ENCODE data around the gene L1CAM. TPM values are rescaled to one million over a fixed set of nuclear protein-coding genes. Genes with fewer than 3 reads are reported as not detected.

L1CAM gene
- total and polyA plus RNA-seq, 2 of the 8 experiments (the other 6 are each of a cell fraction or from before 2014, with no cell fraction given), result 11.0 to 43.0 TPM

- H2BK5ac ChIP-seq (ENCODE audit: low read depth, low read length), result no peak overlapping the region
- H3K4ac ChIP-seq (replicated peaks; ENCODE audit: insufficient read length, low read depth, low read length), result no peak overlapping the region
- no peak overlapping the region for H4K91ac ChIP-seq (replicated peaks; ENCODE audit: insufficient read length, low read length)
- 86% methylated on average over 12 of the region's 22 CpGs; no CpG with 5 or more reads in 1 of the 2 experiments for WGBS, 2 experiments (ENCODE audit: extremely low coverage in 1 of 2, insufficient coverage in 1 of 2, insufficient read length in 1 of 2, insufficient replicate concordance in 2 of 2, low coverage in 1 of 2, low lambda C conversion rate in 2 of 2, missing lambda C conversion rate in 1 of 2)
- H2AK5ac ChIP-seq (ENCODE audit: low read depth, low read length), result no peak overlapping the region
- H3K14ac ChIP-seq (ENCODE audit: insufficient read length), result no peak overlapping the region
- peak overlapping the region in 1 of 2 experiments; percentile 14; a peak in 1 of 4 replicates for H3K4me2 ChIP-seq (ENCODE audit: insufficient read depth in 1 of 2, low read depth in 2 of 2, low read length in 2 of 2)
- DNase-seq (ENCODE audit: low read depth in 1 of 2, low spot score in 2 of 2), result no peak
- no peaks in the 10 kb centered on the region for H3K9me3 ChIP-seq (ENCODE audit: insufficient read depth in 2 of 2, low read depth in 1 of 2, low read length in 1 of 2)
- no peak overlapping the region for H2BK12ac ChIP-seq (ENCODE audit: low read depth, low read length)
- no peak overlapping the region; the same call in 1 of the 2 replicates for H3K18ac ChIP-seq (ENCODE audit: extremely low read depth, low read length)
- H4K5ac ChIP-seq (ENCODE audit: insufficient read length, low read depth, low read length), result no peak overlapping the region
- H4K8ac ChIP-seq (ENCODE audit: extremely low read depth, insufficient read depth, low read length), result no peak overlapping the region
- H2BK20ac ChIP-seq (ENCODE audit: low read length), result no peak overlapping the region
- peaks cover 0 to 9% (median under 1%) of the 10 kb centered on the region in 4 experiments; a peak in 1 of 8 replicates for H3K36me3 ChIP-seq (ENCODE audit: control insufficient read depth in 2 of 4, insufficient read depth in 4 of 4, low read length in 3 of 4)
- H2BK120ac ChIP-seq (replicated peaks; ENCODE audit: low read depth, low read length), result no peak overlapping the region
- H3K4me3 ChIP-seq (ENCODE audit: extremely low read depth in 1 of 4, insufficient read depth in 2 of 4, low read depth in 3 of 4, low read length in 4 of 4), result no peak overlapping the region
- no peak for FAIRE-seq
- no peak overlapping the region for H3K9ac ChIP-seq (replicated peaks in 1 of 4; ENCODE audit: extremely low read depth in 1 of 4, low read depth in 3 of 4, low read length in 3 of 4)
- H3K23me2 ChIP-seq (ENCODE audit: low read depth, low read length), result no peaks in the 10 kb centered on the region
- POLR2A ChIA-PET (ENCODE audit: partially characterized antibody), result interaction anchor here (0.8 to 1.5 kb wide), 6 partner anchors 11 to 68 kb away, joined by 3 to 4 read pairs (median 3); partner anchors contain the start of genes IDH3G, L1CAM and SSR4
- H3K79me1 ChIP-seq (ENCODE audit: low read depth, low read length), result no peaks in the 10 kb centered on the region
- no peak overlapping the region for H3K23ac ChIP-seq (ENCODE audit: insufficient read length)
- CTCF ChIA-PET (ENCODE audit: partially characterized antibody), result interaction anchor here (0.6 to 1.7 kb wide), 3 partner anchors 9 to 103 kb away, joined by 3 to 4 read pairs (median 3); no protein-coding TSS in a partner anchor
- no peak overlapping the region for H3K27ac ChIP-seq (ENCODE audit: low read depth, low read length)
- H2BK15ac ChIP-seq (ENCODE audit: low read length), result no peak overlapping the region
- no peak overlapping the region for H2AFZ ChIP-seq (ENCODE audit: low read length)
- H3K56ac ChIP-seq (replicated peaks; ENCODE audit: insufficient read length, low read depth, low read length), result no peak overlapping the region
- H3K4me1 ChIP-seq (replicated peaks in 1 of 4; ENCODE audit: control insufficient read depth in 3 of 4, insufficient read depth in 4 of 4, low read length in 3 of 4), result peaks cover 0 to 16% (median 0%) of the 10 kb centered on the region in 4 experiments; a peak in 3 of 7 replicates
- H3K27me3 ChIP-seq (replicated peaks in 1 of 4; ENCODE audit: control insufficient read depth in 3 of 4, extremely low read depth in 1 of 4, insufficient read depth in 3 of 4, low read length in 3 of 4), result no peaks in the 10 kb centered on the region; a peak in 1 of 7 replicates
- H4K20me1 ChIP-seq (replicated peaks in 1 of 2; ENCODE audit: control insufficient read depth in 1 of 2, insufficient read depth in 2 of 2, low read length in 2 of 2), result no peaks in the 10 kb centered on the region
- H3K79me2 ChIP-seq (ENCODE audit: control insufficient read depth in 1 of 2, insufficient read depth in 2 of 2, low read length in 2 of 2), result no peaks in the 10 kb centered on the region
- TF ChIP-seq FOSL1 (IDR thresholded peaks at IDR 0.05; ENCODE audit: insufficient read depth, low read depth, low read length), result no peak
Measured at GRCh38 chrX:153862369-153863250, 23.4 kb downstream of the L1CAM start.
